ENCODE data around the gene CDSN. TPM values are rescaled to one million over a fixed set of nuclear protein-coding genes. Genes with fewer than 3 reads are reported as not detected.
A peak's percentile ranks its signal among the peaks of the same experiment; 100 is the strongest.

Gene CDSN
- total and polyA plus RNA-seq, 2 experiments from 2014 or later, result 0.07 TPM; not detected in 1

DNA sequence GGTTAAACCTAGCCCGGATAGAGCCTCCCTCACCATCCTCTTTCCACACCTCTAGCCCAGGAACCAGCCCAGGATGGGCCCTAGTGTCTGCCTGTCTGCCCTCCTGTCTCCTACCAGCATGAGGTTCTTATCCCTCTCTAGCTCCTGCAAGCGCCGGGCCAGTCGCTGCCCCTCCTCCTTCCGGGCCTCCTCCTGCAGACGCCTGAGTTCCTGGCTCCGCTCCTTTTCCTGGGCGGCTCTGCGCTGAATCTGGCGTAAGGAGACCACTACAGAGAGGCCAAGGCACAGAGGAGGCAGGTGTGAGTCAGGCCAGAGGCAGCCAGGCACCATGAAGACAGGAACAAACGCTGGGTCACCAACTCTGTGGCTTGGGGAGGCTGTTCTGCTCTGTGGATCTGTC lies 22.9 kb upstream of the CDSN start:
- peaks cover 14% of the 10 kb centered on the region for H3K27me3 Mint-ChIP-seq (ENCODE audit: insufficient read depth, low read depth, poor library complexity)
- DNase-seq (ENCODE audit: low spot score), result no peak
- peak; percentile 64 for ATAC-seq

More for the DNA sequence above, 22.9 kb upstream of the CDSN start:
- no peaks in the 10 kb centered on the region for H3K79me2 ChIP-seq (replicated peaks; ENCODE audit: insufficient read depth)
- Mint-ChIP-seq H3K4me1 (peaks cover 37% of the 10 kb centered on the region), H3K27ac (peak overlapping the region; percentile 60), H3K9me3 (peaks cover 4% of the 10 kb centered on the region; the same call in 1 of the 3 replicates), H3K36me3 (ENCODE audit: low read depth) (peaks cover 32% of the 10 kb centered on the region), H3K4me3 (peak overlapping the region; percentile 21; the same call in 1 of the 3 replicates)
- H3K4me1 ChIP-seq (ENCODE audit: insufficient read depth), result peaks cover 7% of the 10 kb centered on the region; the same call in 1 of the 2 replicates
- H3F3A ChIP-seq (replicated peaks; ENCODE audit: low read depth), result no peaks in the 10 kb centered on the region
- H2AFZ ChIP-seq, result no peak overlapping the region
- H3K4me3 ChIP-seq, result no peak overlapping the region
- no peak for TF ChIP-seq STAT1 (IDR thresholded peaks at IDR 0.05; ENCODE audit: unreplicated experiment)
- TF ChIP-seq EZH2phosphoT487 (IDR thresholded peaks at IDR 0.05; ENCODE audit: unreplicated experiment), result no peak
- TF ChIP-seq, protein P1, sequence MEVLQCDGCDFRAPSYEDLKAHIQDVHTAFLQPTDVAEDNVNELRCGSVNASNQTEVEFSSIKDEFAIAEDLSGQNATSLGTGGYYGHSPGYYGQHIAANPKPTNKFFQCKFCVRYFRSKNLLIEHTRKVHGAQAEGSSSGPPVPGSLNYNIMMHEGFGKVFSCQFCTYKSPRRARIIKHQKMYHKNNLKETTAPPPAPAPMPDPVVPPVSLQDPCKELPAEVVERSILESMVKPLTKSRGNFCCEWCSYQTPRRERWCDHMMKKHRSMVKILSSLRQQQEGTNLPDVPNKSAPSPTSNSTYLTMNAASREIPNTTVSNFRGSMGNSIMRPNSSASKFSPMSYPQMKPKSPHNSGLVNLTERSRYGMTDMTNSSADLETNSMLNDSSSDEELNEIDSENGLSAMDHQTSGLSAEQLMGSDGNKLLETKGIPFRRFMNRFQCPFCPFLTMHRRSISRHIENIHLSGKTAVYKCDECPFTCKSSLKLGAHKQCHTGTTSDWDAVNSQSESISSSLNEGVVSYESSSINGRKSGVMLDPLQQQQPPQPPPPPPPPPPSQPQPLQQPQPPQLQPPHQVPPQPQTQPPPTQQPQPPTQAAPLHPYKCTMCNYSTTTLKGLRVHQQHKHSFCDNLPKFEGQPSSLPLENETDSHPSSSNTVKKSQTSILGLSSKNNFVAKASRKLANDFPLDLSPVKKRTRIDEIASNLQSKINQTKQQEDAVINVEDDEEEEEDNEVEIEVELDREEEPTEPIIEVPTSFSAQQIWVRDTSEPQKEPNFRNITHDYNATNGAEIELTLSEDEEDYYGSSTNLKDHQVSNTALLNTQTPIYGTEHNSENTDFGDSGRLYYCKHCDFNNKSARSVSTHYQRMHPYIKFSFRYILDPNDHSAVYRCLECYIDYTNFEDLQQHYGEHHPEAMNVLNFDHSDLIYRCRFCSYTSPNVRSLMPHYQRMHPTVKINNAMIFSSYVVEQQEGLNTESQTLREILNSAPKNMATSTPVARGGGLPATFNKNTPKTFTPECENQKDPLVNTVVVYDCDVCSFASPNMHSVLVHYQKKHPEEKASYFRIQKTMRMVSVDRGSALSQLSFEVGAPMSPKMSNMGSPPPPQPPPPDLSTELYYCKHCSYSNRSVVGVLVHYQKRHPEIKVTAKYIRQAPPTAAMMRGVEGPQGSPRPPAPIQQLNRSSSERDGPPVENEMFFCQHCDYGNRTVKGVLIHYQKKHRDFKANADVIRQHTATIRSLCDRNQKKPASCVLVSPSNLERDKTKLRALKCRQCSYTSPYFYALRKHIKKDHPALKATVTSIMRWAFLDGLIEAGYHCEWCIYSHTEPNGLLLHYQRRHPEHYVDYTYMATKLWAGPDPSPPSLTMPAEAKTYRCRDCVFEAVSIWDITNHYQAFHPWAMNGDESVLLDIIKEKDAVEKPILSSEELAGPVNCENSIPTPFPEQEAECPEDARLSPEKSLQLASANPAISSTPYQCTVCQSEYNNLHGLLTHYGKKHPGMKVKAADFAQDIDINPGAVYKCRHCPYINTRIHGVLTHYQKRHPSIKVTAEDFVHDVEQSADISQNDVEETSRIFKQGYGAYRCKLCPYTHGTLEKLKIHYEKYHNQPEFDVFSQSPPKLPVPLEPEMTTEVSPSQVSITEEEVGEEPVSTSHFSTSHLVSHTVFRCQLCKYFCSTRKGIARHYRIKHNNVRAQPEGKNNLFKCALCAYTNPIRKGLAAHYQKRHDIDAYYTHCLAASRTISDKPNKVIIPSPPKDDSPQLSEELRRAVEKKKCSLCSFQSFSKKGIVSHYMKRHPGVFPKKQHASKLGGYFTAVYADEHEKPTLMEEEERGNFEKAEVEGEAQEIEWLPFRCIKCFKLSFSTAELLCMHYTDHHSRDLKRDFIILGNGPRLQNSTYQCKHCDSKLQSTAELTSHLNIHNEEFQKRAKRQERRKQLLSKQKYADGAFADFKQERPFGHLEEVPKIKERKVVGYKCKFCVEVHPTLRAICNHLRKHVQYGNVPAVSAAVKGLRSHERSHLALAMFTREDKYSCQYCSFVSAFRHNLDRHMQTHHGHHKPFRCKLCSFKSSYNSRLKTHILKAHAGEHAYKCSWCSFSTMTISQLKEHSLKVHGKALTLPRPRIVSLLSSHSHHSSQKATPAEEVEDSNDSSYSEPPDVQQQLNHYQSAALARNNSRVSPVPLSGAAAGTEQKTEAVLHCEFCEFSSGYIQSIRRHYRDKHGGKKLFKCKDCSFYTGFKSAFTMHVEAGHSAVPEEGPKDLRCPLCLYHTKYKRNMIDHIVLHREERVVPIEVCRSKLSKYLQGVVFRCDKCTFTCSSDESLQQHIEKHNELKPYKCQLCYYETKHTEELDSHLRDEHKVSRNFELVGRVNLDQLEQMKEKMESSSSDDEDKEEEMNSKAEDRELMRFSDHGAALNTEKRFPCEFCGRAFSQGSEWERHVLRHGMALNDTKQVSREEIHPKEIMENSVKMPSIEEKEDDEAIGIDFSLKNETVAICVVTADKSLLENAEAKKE (CRISPR knock-in tag; IDR thresholded peaks at IDR 0.05), result no peak
- no peak for TF ChIP-seq CREB1 (CRISPR knock-in tag; IDR thresholded peaks at IDR 0.05; ENCODE audit: low read depth)
- no peak for TF ChIP-seq NANOG (IDR thresholded peaks at IDR 0.05; ENCODE audit: borderline replicate concordance)
- TF ChIP-seq, protein P2, sequence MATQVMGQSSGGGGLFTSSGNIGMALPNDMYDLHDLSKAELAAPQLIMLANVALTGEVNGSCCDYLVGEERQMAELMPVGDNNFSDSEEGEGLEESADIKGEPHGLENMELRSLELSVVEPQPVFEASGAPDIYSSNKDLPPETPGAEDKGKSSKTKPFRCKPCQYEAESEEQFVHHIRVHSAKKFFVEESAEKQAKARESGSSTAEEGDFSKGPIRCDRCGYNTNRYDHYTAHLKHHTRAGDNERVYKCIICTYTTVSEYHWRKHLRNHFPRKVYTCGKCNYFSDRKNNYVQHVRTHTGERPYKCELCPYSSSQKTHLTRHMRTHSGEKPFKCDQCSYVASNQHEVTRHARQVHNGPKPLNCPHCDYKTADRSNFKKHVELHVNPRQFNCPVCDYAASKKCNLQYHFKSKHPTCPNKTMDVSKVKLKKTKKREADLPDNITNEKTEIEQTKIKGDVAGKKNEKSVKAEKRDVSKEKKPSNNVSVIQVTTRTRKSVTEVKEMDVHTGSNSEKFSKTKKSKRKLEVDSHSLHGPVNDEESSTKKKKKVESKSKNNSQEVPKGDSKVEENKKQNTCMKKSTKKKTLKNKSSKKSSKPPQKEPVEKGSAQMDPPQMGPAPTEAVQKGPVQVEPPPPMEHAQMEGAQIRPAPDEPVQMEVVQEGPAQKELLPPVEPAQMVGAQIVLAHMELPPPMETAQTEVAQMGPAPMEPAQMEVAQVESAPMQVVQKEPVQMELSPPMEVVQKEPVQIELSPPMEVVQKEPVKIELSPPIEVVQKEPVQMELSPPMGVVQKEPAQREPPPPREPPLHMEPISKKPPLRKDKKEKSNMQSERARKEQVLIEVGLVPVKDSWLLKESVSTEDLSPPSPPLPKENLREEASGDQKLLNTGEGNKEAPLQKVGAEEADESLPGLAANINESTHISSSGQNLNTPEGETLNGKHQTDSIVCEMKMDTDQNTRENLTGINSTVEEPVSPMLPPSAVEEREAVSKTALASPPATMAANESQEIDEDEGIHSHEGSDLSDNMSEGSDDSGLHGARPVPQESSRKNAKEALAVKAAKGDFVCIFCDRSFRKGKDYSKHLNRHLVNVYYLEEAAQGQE (IDR thresholded peaks at IDR 0.05; ENCODE audit: unreplicated experiment), result no peak
- TF ChIP-seq JUNB (IDR thresholded peaks at IDR 0.05; ENCODE audit: unreplicated experiment), result no peak
- TF ChIP-seq, protein P3, sequence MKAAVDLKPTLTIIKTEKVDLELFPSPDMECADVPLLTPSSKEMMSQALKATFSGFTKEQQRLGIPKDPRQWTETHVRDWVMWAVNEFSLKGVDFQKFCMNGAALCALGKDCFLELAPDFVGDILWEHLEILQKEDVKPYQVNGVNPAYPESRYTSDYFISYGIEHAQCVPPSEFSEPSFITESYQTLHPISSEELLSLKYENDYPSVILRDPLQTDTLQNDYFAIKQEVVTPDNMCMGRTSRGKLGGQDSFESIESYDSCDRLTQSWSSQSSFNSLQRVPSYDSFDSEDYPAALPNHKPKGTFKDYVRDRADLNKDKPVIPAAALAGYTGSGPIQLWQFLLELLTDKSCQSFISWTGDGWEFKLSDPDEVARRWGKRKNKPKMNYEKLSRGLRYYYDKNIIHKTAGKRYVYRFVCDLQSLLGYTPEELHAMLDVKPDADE (IDR thresholded peaks at IDR 0.05), result no peak
- TF ChIP-seq POLR2AphosphoS5 (IDR thresholded peaks at IDR 0.05; ENCODE audit: low read depth), result no peak
- TF ChIP-seq ZNF114 (CRISPR knock-in tag; IDR thresholded peaks at IDR 0.05), result no peak
- no peak for TF ChIP-seq EZH2 (IDR thresholded peaks at IDR 0.05; ENCODE audit: low read depth, unreplicated experiment)
- no peak for TF ChIP-seq ZNF331 (CRISPR knock-in tag; IDR thresholded peaks at IDR 0.05; ENCODE audit: low read depth)
- TF ChIP-seq, protein P4, sequence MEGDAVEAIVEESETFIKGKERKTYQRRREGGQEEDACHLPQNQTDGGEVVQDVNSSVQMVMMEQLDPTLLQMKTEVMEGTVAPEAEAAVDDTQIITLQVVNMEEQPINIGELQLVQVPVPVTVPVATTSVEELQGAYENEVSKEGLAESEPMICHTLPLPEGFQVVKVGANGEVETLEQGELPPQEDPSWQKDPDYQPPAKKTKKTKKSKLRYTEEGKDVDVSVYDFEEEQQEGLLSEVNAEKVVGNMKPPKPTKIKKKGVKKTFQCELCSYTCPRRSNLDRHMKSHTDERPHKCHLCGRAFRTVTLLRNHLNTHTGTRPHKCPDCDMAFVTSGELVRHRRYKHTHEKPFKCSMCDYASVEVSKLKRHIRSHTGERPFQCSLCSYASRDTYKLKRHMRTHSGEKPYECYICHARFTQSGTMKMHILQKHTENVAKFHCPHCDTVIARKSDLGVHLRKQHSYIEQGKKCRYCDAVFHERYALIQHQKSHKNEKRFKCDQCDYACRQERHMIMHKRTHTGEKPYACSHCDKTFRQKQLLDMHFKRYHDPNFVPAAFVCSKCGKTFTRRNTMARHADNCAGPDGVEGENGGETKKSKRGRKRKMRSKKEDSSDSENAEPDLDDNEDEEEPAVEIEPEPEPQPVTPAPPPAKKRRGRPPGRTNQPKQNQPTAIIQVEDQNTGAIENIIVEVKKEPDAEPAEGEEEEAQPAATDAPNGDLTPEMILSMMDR (conservative IDR thresholded peaks at IDR 0.05; ENCODE audit: low read depth in 2 of 2), result no peak
- H3K27ac ChIP-seq (ENCODE audit: low read depth), result no peak overlapping the region
- H4K20me1 ChIP-seq (replicated peaks; ENCODE audit: insufficient read depth), result no peaks in the 10 kb centered on the region
- no peak overlapping the region for H3K4me2 ChIP-seq
- 0 out of 2 replicates have a peak, but pooled peaks cover 3% of the 10 kb centered on the region for H3K9me2 ChIP-seq (ENCODE audit: insufficient read depth)
- peaks cover 7% of the 10 kb centered on the region for H3K36me3 ChIP-seq (ENCODE audit: insufficient read depth)
- H3K27me3 ChIP-seq (ENCODE audit: insufficient read depth), result no peaks in the 10 kb centered on the region
